Memory B cell (primary cell): ENCODE results near the gene KLK14.

Experiments used
- ATAC-seq: fragments of 150-1000 bp; cut with Tn5 transposase; 2 replicates; pipeline ENCODE4 v1.10.0; 2021; ENCODE audit warnings: low read depth, mild to moderate bottlenecking, moderate library complexity
- DNase-seq, 2 donors: peaks; one replicate each; pipeline ENCODE4 v3.0.0; 2022; ENCODE audit warnings: low spot score in 2 of 2
- H3K27ac Mint-ChIP-seq: one replicate; pipeline ENCODE4 v1.8.0; 2022; ENCODE audit warnings: mild to moderate bottlenecking, moderate library complexity, mixed read lengths
- H3K27me3 Mint-ChIP-seq: one replicate; pipeline ENCODE4 v1.8.0; 2022; ENCODE audit warnings: mixed read lengths
- H3K36me3 Mint-ChIP-seq: one replicate; pipeline ENCODE4 v1.8.0; 2022; ENCODE audit warnings: mild to moderate bottlenecking, mixed read lengths
- H3K4me1 Mint-ChIP-seq: one replicate; pipeline ENCODE4 v1.8.0; 2022; ENCODE audit warnings: mixed read lengths
- H3K4me3 Mint-ChIP-seq: one replicate; pipeline ENCODE4 v1.8.0; 2022; ENCODE audit warnings: mild to moderate bottlenecking, moderate library complexity, mixed read lengths
- H3K9me3 Mint-ChIP-seq: one replicate; pipeline ENCODE4 v1.8.0; 2022; ENCODE audit warnings: mixed read lengths

KLK14 gene

GRCh38 chr19:51099047-51099382 lies 16.3 kb upstream of the KLK14 start:
- Mint-ChIP-seq H3K27me3 (no peaks in the 10 kb centered on the region), H3K27ac (no peak overlapping the region)

GRCh38 chr19:51098365-51099046 lies 15.8 kb upstream of the KLK14 start:
- Mint-ChIP-seq H3K27me3 (no peaks in the 10 kb centered on the region), H3K27ac (no peak overlapping the region), H3K9me3 (no peaks in the 10 kb centered on the region), H3K4me3 (no peak overlapping the region), H3K4me1 (peaks cover 11% of the 10 kb centered on the region), H3K36me3 (peaks cover 28% of the 10 kb centered on the region)
- DNase-seq = no peak
- peak; percentile 26 for ATAC-seq

More at GRCh38 chr19:51099047-51099382, 16.3 kb upstream of the KLK14 start:
- Mint-ChIP-seq H3K36me3 (peaks cover 28% of the 10 kb centered on the region), H3K9me3 (no peaks in the 10 kb centered on the region), H3K4me3 (no peak overlapping the region), H3K4me1 (peaks cover 11% of the 10 kb centered on the region)
- ATAC-seq (no peak), DNase-seq (no peak)

GRCh38 chr19:51097796-51098195 lies 15.1 kb upstream of the KLK14 start:
- H3K27ac Mint-ChIP-seq = no peak overlapping the region
- H3K4me3 Mint-ChIP-seq = no peak overlapping the region
- no peaks in the 10 kb centered on the region for H3K27me3 Mint-ChIP-seq
- peaks cover 11% of the 10 kb centered on the region for H3K4me1 Mint-ChIP-seq
- DNase-seq = no peak
- H3K9me3 Mint-ChIP-seq = no peaks in the 10 kb centered on the region
- peaks cover 24% of the 10 kb centered on the region for H3K36me3 Mint-ChIP-seq
- ATAC-seq = no peak

- Mint-ChIP-seq H3K27me3 (no peaks in the 10 kb centered on the region), H3K4me1 (peaks cover 11% of the 10 kb centered on the region), H3K27ac (no peak overlapping the region), H3K4me3 (no peak overlapping the region), H3K9me3 (no peaks in the 10 kb centered on the region), H3K36me3 (peaks cover 19% of the 10 kb centered on the region)
- DNase-seq (peak; percentile 44 to 51), ATAC-seq (peak; percentile 59)
Measured at GRCh38 chr19:51097166-51097738, 14.6 kb upstream of the KLK14 start.

GRCh38 chr19:51096473-51097165 lies 13.9 kb upstream of the KLK14 start:
- DNase-seq (no peak), ATAC-seq (no peak)
- H3K27ac Mint-ChIP-seq = no peak overlapping the region
- peaks cover 19% of the 10 kb centered on the region for H3K36me3 Mint-ChIP-seq
- no peak overlapping the region for H3K4me3 Mint-ChIP-seq
- peaks cover 13% of the 10 kb centered on the region for H3K4me1 Mint-ChIP-seq
- H3K9me3 Mint-ChIP-seq = no peaks in the 10 kb centered on the region
- no peaks in the 10 kb centered on the region for H3K27me3 Mint-ChIP-seq

GRCh38 chr19:51094696-51095279 lies 12.1 kb upstream of the KLK14 start:
- DNase-seq (peak in 1 of 2 donors; percentile 30), ATAC-seq (no peak)
- H3K9me3 Mint-ChIP-seq = no peaks in the 10 kb centered on the region
- H3K27me3 Mint-ChIP-seq = no peaks in the 10 kb centered on the region
- peaks cover 10% of the 10 kb centered on the region for H3K4me1 Mint-ChIP-seq
- H3K27ac Mint-ChIP-seq = no peak overlapping the region
- H3K4me3 Mint-ChIP-seq = no peak overlapping the region
- H3K36me3 Mint-ChIP-seq = peaks cover 13% of the 10 kb centered on the region

GRCh38 chr19:51093510-51094345 lies 11.0 kb upstream of the KLK14 start:
- H3K27ac Mint-ChIP-seq = no peak overlapping the region
- H3K4me1 Mint-ChIP-seq = peaks cover 8% of the 10 kb centered on the region
- DNase-seq = no peak
- peaks cover 9% of the 10 kb centered on the region for H3K36me3 Mint-ChIP-seq
- no peak for ATAC-seq
- no peaks in the 10 kb centered on the region for H3K27me3 Mint-ChIP-seq
- H3K9me3 Mint-ChIP-seq = no peaks in the 10 kb centered on the region
- no peak overlapping the region for H3K4me3 Mint-ChIP-seq

GRCh38 chr19:51093101-51093500 lies 10.4 kb upstream of the KLK14 start:
- no peak for DNase-seq
- Mint-ChIP-seq H3K4me3 (no peak overlapping the region), H3K36me3 (peaks cover 9% of the 10 kb centered on the region), H3K9me3 (no peaks in the 10 kb centered on the region), H3K27ac (no peak overlapping the region), H3K4me1 (peaks cover 8% of the 10 kb centered on the region), H3K27me3 (no peaks in the 10 kb centered on the region)
- ATAC-seq = no peak

- H3K27ac Mint-ChIP-seq = no peak overlapping the region
- H3K36me3 Mint-ChIP-seq = peaks cover 10% of the 10 kb centered on the region
Measured at GRCh38 chr19:51091895-51092873, 9.5 kb upstream of the KLK14 start.

GRCh38 chr19:51091126-51091525 lies 8.4 kb upstream of the KLK14 start:
- no peaks in the 10 kb centered on the region for H3K27me3 Mint-ChIP-seq
- H3K9me3 Mint-ChIP-seq = no peaks in the 10 kb centered on the region
- no peak for DNase-seq
- ATAC-seq = no peak
- no peak overlapping the region for H3K4me3 Mint-ChIP-seq
- H3K4me1 Mint-ChIP-seq = peaks cover 2% of the 10 kb centered on the region
- H3K36me3 Mint-ChIP-seq = peaks cover 10% of the 10 kb centered on the region
- H3K27ac Mint-ChIP-seq = no peak overlapping the region

More at GRCh38 chr19:51091895-51092873, 9.5 kb upstream of the KLK14 start:
- Mint-ChIP-seq H3K9me3 (no peaks in the 10 kb centered on the region), H3K4me1 (peaks cover 7% of the 10 kb centered on the region), H3K27me3 (no peaks in the 10 kb centered on the region), H3K4me3 (no peak overlapping the region)
- ATAC-seq (no peak), DNase-seq (no peak)

- Mint-ChIP-seq H3K4me1 (peaks cover 2% of the 10 kb centered on the region), H3K9me3 (no peaks in the 10 kb centered on the region), H3K4me3 (no peak overlapping the region), H3K27ac (no peak overlapping the region), H3K27me3 (no peaks in the 10 kb centered on the region), H3K36me3 (peaks cover 10% of the 10 kb centered on the region)
- ATAC-seq (no peak), DNase-seq (no peak)
Measured at GRCh38 chr19:51090471-51090870, 7.8 kb upstream of the KLK14 start.

GRCh38 chr19:51089786-51090185 lies 7.1 kb upstream of the KLK14 start:
- H3K27ac Mint-ChIP-seq = no peak overlapping the region
- no peak overlapping the region for H3K4me3 Mint-ChIP-seq
- no peaks in the 10 kb centered on the region for H3K27me3 Mint-ChIP-seq
- ATAC-seq (no peak), DNase-seq (no peak)
- no peaks in the 10 kb centered on the region for H3K9me3 Mint-ChIP-seq
- H3K4me1 Mint-ChIP-seq = peaks cover 2% of the 10 kb centered on the region
- H3K36me3 Mint-ChIP-seq = peaks cover 10% of the 10 kb centered on the region
